Measurements from ENCODE around the gene RGS17. TPM values are rescaled to one million over a fixed set of nuclear protein-coding genes. Genes with fewer than 3 reads are reported as not detected.

RGS17 gene
- total RNA-seq, 1 donor from 2014 or later = 0.26 TPM

GRCh38 chr6:153018355-153018754 is 112.7 kb downstream of the RGS17 start:
- H3K27me3 ChIP-seq = no peaks in the 10 kb centered on the region
- DNase-seq (no peak), ATAC-seq (no peak)
- H3K36me3 ChIP-seq = no peaks in the 10 kb centered on the region
- H3K4me3 ChIP-seq = no peak overlapping the region
- no peaks in the 10 kb centered on the region for H3K9me3 ChIP-seq
- intact Hi-C loops (cut with DNase I) = no loop called here
- TF ChIP-seq, protein P1, sequence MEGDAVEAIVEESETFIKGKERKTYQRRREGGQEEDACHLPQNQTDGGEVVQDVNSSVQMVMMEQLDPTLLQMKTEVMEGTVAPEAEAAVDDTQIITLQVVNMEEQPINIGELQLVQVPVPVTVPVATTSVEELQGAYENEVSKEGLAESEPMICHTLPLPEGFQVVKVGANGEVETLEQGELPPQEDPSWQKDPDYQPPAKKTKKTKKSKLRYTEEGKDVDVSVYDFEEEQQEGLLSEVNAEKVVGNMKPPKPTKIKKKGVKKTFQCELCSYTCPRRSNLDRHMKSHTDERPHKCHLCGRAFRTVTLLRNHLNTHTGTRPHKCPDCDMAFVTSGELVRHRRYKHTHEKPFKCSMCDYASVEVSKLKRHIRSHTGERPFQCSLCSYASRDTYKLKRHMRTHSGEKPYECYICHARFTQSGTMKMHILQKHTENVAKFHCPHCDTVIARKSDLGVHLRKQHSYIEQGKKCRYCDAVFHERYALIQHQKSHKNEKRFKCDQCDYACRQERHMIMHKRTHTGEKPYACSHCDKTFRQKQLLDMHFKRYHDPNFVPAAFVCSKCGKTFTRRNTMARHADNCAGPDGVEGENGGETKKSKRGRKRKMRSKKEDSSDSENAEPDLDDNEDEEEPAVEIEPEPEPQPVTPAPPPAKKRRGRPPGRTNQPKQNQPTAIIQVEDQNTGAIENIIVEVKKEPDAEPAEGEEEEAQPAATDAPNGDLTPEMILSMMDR (IDR thresholded peaks at IDR 0.05) = no peak
- H3K4me1 ChIP-seq = no peaks in the 10 kb centered on the region
- H3K27ac ChIP-seq = no peak overlapping the region

- Histone ChIP-seq H3K4me1 (no peaks in the 10 kb centered on the region), H3K4me3 (no peak overlapping the region), H3K27ac (no peak overlapping the region), H3K36me3 (no peaks in the 10 kb centered on the region), H3K9me3 (no peaks in the 10 kb centered on the region), H3K27me3 (no peaks in the 10 kb centered on the region)
- ATAC-seq (no peak), DNase-seq (no peak)
- TF ChIP-seq, protein P1 (IDR thresholded peaks at IDR 0.05) = no peak
- intact Hi-C loops (cut with DNase I) = no loop called here
Observed at GRCh38 chr6:153016846-153017245, 114.2 kb downstream of the RGS17 start.

DNA sequence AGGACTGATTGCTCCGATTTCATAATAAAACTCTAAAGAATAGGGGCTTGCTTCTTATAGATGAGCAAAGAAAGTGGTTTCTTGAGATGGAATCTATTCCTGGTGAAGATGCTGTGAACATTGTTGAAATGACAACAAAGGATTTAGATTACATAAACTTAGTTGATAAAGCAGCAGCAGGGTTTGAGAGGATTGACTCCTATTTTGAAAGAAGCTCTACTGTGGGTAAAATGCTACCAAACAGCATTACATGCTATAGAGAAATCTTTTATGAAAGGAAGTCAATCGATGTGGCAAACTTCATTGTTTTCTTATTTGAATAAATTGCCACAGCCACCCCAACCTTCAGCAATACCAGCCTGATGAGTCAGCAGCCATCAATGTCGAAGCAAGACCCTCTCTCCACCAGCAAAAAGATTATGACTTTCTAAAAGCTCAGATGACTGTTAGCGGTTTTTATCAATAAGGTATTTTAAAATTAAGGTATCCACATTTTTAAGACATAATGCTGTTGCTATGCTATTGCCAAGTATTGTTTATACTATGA is 115.9 kb downstream of the RGS17 start:
- H3K4me3 ChIP-seq = no peak overlapping the region

GRCh38 chr6:153013438-153013837 is 117.6 kb downstream of the RGS17 start:
- no peak overlapping the region for H3K27ac ChIP-seq
- intact Hi-C loops (cut with DNase I) = no loop called here
- no peaks in the 10 kb centered on the region for H3K36me3 ChIP-seq
- no peaks in the 10 kb centered on the region for H3K9me3 ChIP-seq
- no peaks in the 10 kb centered on the region for H3K27me3 ChIP-seq
- no peaks in the 10 kb centered on the region for H3K4me1 ChIP-seq
- DNase-seq (no peak), ATAC-seq (no peak)
- no peak overlapping the region for H3K4me3 ChIP-seq
- TF ChIP-seq, protein P1 (IDR thresholded peaks at IDR 0.05) = no peak

More for the DNA sequence above, 115.9 kb downstream of the RGS17 start:
- no peaks in the 10 kb centered on the region for H3K9me3 ChIP-seq
- TF ChIP-seq, protein P1 (IDR thresholded peaks at IDR 0.05) = no peak
- H3K4me1 ChIP-seq = no peaks in the 10 kb centered on the region
- no peak for DNase-seq
- no peak overlapping the region for H3K27ac ChIP-seq
- ATAC-seq = no peak
- no peaks in the 10 kb centered on the region for H3K27me3 ChIP-seq
- intact Hi-C loops (cut with DNase I) = no loop called here
- H3K36me3 ChIP-seq = no peaks in the 10 kb centered on the region

DNA sequence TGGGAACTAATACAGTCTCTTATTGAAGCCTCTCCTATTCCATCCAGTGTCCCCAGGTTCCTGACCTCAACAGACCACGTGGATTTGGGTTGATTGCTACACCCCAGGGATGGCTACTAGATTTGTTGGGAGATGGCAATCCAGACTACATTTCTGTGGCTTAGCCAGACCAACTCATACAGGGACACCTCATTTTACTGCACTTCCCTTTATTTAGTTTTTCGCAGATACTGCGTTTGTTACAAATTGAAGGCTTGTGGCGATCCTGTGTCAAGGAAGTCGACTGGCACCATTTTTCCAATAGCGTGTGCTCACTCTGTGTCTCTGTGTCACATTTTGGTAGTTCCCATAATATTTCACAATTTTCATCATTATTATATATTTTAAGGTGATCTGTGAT is 118.2 kb downstream of the RGS17 start:
- TF ChIP-seq, protein P1 (IDR thresholded peaks at IDR 0.05) = no peak
- H3K36me3 ChIP-seq = no peaks in the 10 kb centered on the region
- H3K27me3 ChIP-seq = no peaks in the 10 kb centered on the region
- no peak overlapping the region for H3K27ac ChIP-seq
- ATAC-seq = no peak
- H3K4me3 ChIP-seq = no peak overlapping the region
- DNase-seq = no peak
- intact Hi-C loops (cut with DNase I) = no loop called here
- no peaks in the 10 kb centered on the region for H3K4me1 ChIP-seq
- no peaks in the 10 kb centered on the region for H3K9me3 ChIP-seq

- intact Hi-C loops (cut with DNase I) = no loop called here
- DNase-seq = no peak
- Histone ChIP-seq H3K27ac (peak overlapping the region; percentile 86), H3K9me3 (no peaks in the 10 kb centered on the region), H3K4me3 (peak overlapping the region; percentile 72), H3K27me3 (no peaks in the 10 kb centered on the region), H3K4me1 (peaks cover 22% of the 10 kb centered on the region), H3K36me3 (peaks cover 3% of the 10 kb centered on the region)
- ATAC-seq = no peak
- TF ChIP-seq, protein P1 (IDR thresholded peaks at IDR 0.05) = no peak
Observed at GRCh38 chr6:153003366-153003690, 127.8 kb downstream of the RGS17 start.
